HEK293T (cell line): Measurements from ENCODE around the gene RPL35A.

ENCODE experiments used
- ARNT ChIP-seq: fragments of 450-650 bp; IDR thresholded peaks from 2 replicates; pipeline ENCODE4 v1.6.1; 2017; ENCODE audit warnings: mild to moderate bottlenecking
- FOXA1 ChIP-seq: fragments of 450-650 bp; IDR thresholded peaks from 2 replicates; pipeline ENCODE4 v1.6.1; 2016; ENCODE audit warnings: mild to moderate bottlenecking
- FOXM1 ChIP-seq: fragments of 450-650 bp; IDR thresholded peaks from 2 replicates; pipeline ENCODE4 v1.6.1; 2017; ENCODE audit warnings: mild to moderate bottlenecking, borderline replicate concordance
- HDGF ChIP-seq: fragments of 450-650 bp; IDR thresholded peaks from 2 replicates; pipeline ENCODE4 v1.6.1; 2017; ENCODE audit warnings: antibody characterized with exemption, borderline replicate concordance
- SP1 ChIP-seq: fragments of 450-650 bp; IDR thresholded peaks from 2 replicates; pipeline ENCODE4 v1.6.1; 2017
- SUZ12 ChIP-seq: fragments of 450-650 bp; IDR thresholded peaks from 2 replicates; pipeline ENCODE4 v1.6.1; 2016; ENCODE audit warnings: mild to moderate bottlenecking
- TF ChIP-seq, protein P1 (sequence below): fragments of 450-650 bp; IDR thresholded peaks from 2 replicates; pipeline ENCODE4 v1.6.1; 2016

DNA sequence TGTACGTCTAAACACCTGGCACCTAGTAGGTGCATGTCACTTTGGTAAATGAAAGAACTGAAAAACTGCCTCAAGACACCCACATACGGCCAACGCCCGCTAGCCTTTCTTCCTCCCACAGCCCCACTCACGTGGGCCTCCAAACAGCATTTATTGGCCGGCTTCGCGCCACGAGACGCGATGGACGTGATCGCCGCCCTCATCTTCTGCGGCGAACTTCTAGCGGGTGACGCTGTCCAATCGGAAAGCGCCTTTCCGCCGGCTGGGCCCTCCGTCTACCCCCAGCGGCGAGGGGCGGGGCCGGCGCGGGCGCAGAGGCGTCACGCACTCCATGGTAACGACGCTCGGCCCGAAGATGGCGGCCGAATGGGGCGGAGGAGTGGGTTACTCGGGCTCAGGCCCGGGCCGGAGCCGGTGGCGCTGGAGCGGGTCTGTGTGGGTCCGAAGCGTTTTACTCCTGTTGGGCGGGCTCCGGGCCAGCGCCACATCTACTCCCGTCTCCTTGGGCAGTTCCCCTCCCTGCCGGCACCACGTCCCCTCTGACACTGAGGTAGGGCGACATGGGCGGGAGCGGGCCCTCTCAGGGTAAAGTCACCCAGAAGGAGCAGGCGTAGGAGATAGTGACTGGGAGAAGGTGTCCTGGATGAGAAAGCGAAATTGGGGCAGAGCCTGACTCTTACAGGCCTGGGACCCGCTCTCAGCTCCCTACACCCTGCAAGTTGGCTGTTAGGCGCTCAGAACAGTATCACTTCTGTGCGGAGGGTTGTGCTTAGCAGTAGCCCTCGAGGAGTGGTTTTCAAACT is 10.1 kb downstream of the RPL35A start, which contains the start of gene LMLN:
- TF ChIP-seq, protein P1, sequence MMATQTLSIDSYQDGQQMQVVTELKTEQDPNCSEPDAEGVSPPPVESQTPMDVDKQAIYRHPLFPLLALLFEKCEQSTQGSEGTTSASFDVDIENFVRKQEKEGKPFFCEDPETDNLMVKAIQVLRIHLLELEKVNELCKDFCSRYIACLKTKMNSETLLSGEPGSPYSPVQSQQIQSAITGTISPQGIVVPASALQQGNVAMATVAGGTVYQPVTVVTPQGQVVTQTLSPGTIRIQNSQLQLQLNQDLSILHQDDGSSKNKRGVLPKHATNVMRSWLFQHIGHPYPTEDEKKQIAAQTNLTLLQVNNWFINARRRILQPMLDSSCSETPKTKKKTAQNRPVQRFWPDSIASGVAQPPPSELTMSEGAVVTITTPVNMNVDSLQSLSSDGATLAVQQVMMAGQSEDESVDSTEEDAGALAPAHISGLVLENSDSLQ: no peak; the same call in 1 of the 2 replicates
- no peak for TF ChIP-seq SUZ12
- TF ChIP-seq FOXA1: no peak
- TF ChIP-seq HDGF: no peak
- TF ChIP-seq FOXM1: no peak
- TF ChIP-seq ARNT: no peak
- no peak for TF ChIP-seq SP1
